ENCODE results near the gene PREX1. TPM values are rescaled to one million over a fixed set of nuclear protein-coding genes. Genes with fewer than 3 reads are reported as not detected.

The PREX1 gene
- total and polyA plus RNA-seq, 10 donors = 36.7 to 279 (median 157) TPM

GRCh38 chr20:48789781-48790472 is 37.9 kb downstream of the PREX1 start:
- DNase-seq = no peak
- no peak for TF ChIP-seq CTCF (IDR thresholded peaks at IDR 0.05 in 8 of 11, conservative IDR thresholded peaks at IDR 0.05 in 3 of 11)
- no peak for TF ChIP-seq POLR2AphosphoS5 (IDR thresholded peaks at IDR 0.05)
- TF ChIP-seq POLR2A (IDR thresholded peaks at IDR 0.05) = no peak
- no peak overlapping the region for H3K4me3 ChIP-seq
- H3K27me3 ChIP-seq (replicated peaks in 1 of 7) = no peaks in the 10 kb centered on the region
- 54 to 78% (median 65%) methylated on average over 9 of the region's 9 CpGs for WGBS, 5 donors
- peaks cover 41 to 100% (median 85%) of the 10 kb centered on the region in 6 donors for H3K4me1 ChIP-seq
- H3K36me3 ChIP-seq = peaks cover 0 to 21% (median 0%) of the 10 kb centered on the region in 6 donors
- no peaks in the 10 kb centered on the region for H3K9me3 ChIP-seq
- H3K27ac ChIP-seq = peak overlapping the region in 4 of 8 donors; percentile 77 to 86 (median 81)
- intact Hi-C loops (cut with DNase I; ENCODE audit: low total_unique reads) = no loop called here

- no peaks in the 10 kb centered on the region for H3K27me3 ChIP-seq (replicated peaks in 1 of 7)
- H3K27ac ChIP-seq = peak overlapping the region in 6 of 8 donors; percentile 51 to 86 (median 78)
- H3K36me3 ChIP-seq = peaks cover 0 to 24% (median 0%) of the 10 kb centered on the region in 6 donors
- no peaks in the 10 kb centered on the region for H3K9me3 ChIP-seq
- TF ChIP-seq POLR2AphosphoS5 (IDR thresholded peaks at IDR 0.05) (no peak), POLR2A (IDR thresholded peaks at IDR 0.05) (no peak), CTCF (IDR thresholded peaks at IDR 0.05 in 8 of 11, conservative IDR thresholded peaks at IDR 0.05 in 3 of 11) (no peak)
- peaks cover 42 to 100% (median 84%) of the 10 kb centered on the region in 6 donors for H3K4me1 ChIP-seq
- intact Hi-C loops (cut with DNase I; ENCODE audit: low total_unique reads) = no loop called here
- WGBS, 5 donors = 70 to 91% (median 80%) methylated on average over 6 of the region's 6 CpGs
- DNase-seq = peak; percentile 52
- H3K4me3 ChIP-seq = peak overlapping the region in 1 of 8 donors; percentile 4
These were observed 38.6 kb downstream of the PREX1 start for GRCh38 chr20:48789185-48789668.

GRCh38 chr20:48788486-48789072 is 39.2 kb downstream of the PREX1 start:
- TF ChIP-seq POLR2A (IDR thresholded peaks at IDR 0.05) (no peak), POLR2AphosphoS5 (IDR thresholded peaks at IDR 0.05) (no peak), CTCF (IDR thresholded peaks at IDR 0.05 in 8 of 11, conservative IDR thresholded peaks at IDR 0.05 in 3 of 11) (no peak)
- intact Hi-C loops (cut with DNase I; ENCODE audit: low total_unique reads) = no loop called here

GRCh38 chr20:48787861-48788375 is 39.9 kb downstream of the PREX1 start:
- peak overlapping the region in 7 of 8 donors; percentile 68 to 86 (median 77) for H3K27ac ChIP-seq

More at GRCh38 chr20:48788486-48789072, 39.2 kb downstream of the PREX1 start:
- H3K4me3 ChIP-seq = peak overlapping the region in 1 of 8 donors; percentile 50
- DNase-seq = peak; percentile 77
- H3K36me3 ChIP-seq = peaks cover 0 to 25% (median 0%) of the 10 kb centered on the region in 6 donors
- WGBS, 5 donors = 44 to 55% (median 53%) methylated on average over 9 of the region's 9 CpGs
- no peaks in the 10 kb centered on the region for H3K9me3 ChIP-seq
- H3K4me1 ChIP-seq = peaks cover 45 to 100% (median 87%) of the 10 kb centered on the region in 6 donors
- H3K27ac ChIP-seq = peak overlapping the region in 7 of 8 donors; percentile 68 to 86 (median 77)
- no peaks in the 10 kb centered on the region for H3K27me3 ChIP-seq (replicated peaks in 1 of 7)

More at GRCh38 chr20:48787861-48788375, 39.9 kb downstream of the PREX1 start:
- no peak for TF ChIP-seq POLR2A (IDR thresholded peaks at IDR 0.05)
- no peak for TF ChIP-seq CTCF (IDR thresholded peaks at IDR 0.05 in 8 of 11, conservative IDR thresholded peaks at IDR 0.05 in 3 of 11)
- TF ChIP-seq POLR2AphosphoS5 (IDR thresholded peaks at IDR 0.05) = peak in 1 of 3 donors; percentile 40
- Histone ChIP-seq H3K4me3 (peak overlapping the region in 1 of 8 donors; percentile 50), H3K4me1 (peaks cover 50 to 100% (median 94%) of the 10 kb centered on the region in 6 donors), H3K9me3 (no peaks in the 10 kb centered on the region), H3K36me3 (peaks cover 0 to 25% (median 0%) of the 10 kb centered on the region in 6 donors), H3K27me3 (replicated peaks in 1 of 7) (no peaks in the 10 kb centered on the region)
- WGBS, 5 donors = 28 to 43% (median 41%) methylated on average over 9 of the region's 9 CpGs
- DNase-seq = peak; percentile 42
- intact Hi-C loops (cut with DNase I; ENCODE audit: low total_unique reads) = no loop called here

Data from spleen (tissue), 11 donors.